Ovary (tissue), 3 donors: ENCODE measurements around the gene FXN.

Experiments
- EP300 ChIP-seq: sonication (generic); formaldehyde crosslinking; IDR thresholded peaks from one replicate; pipeline ENCODE4 v1.6.1; 2017; ENCODE audit warnings: antibody characterized with exemption
- TF ChIP-seq, protein P1 (sequence below), 3 donors: fragments of 450-650 bp in 2 of 3; fragments of 200-600 bp in 1 of 3; IDR thresholded peaks; one replicate each; pipeline versions ENCODE4 v1.5.1 to v1.8.0; 2016 to 2022; ENCODE audit warnings: antibody characterized with exemption in 3 of 3, mild to moderate bottlenecking in 1 of 3
- donor health status: DM: no; HTN: no; CAD: no.

DNA sequence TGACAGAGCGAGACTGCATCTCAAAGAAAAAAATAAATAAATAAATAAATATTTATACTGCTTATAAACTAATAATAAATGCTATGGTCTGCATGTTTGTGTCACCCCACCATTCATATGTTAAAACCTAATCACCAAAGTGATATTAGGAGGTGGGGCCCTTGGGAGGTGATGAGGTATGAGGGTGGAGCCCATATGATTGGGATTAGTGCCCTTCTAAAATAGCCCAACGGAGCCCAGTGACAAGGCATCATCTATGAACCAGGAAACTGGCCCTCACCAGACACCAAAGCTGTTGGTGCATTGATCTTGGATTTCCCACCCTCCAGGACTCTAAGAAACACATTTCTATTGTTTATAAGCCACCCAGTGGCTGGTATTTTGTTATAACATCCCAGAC is 5.1 kb downstream of the FXN start:
- TF ChIP-seq, protein P1, sequence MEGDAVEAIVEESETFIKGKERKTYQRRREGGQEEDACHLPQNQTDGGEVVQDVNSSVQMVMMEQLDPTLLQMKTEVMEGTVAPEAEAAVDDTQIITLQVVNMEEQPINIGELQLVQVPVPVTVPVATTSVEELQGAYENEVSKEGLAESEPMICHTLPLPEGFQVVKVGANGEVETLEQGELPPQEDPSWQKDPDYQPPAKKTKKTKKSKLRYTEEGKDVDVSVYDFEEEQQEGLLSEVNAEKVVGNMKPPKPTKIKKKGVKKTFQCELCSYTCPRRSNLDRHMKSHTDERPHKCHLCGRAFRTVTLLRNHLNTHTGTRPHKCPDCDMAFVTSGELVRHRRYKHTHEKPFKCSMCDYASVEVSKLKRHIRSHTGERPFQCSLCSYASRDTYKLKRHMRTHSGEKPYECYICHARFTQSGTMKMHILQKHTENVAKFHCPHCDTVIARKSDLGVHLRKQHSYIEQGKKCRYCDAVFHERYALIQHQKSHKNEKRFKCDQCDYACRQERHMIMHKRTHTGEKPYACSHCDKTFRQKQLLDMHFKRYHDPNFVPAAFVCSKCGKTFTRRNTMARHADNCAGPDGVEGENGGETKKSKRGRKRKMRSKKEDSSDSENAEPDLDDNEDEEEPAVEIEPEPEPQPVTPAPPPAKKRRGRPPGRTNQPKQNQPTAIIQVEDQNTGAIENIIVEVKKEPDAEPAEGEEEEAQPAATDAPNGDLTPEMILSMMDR (IDR thresholded peaks at IDR 0.05) = no peak
- no peak for TF ChIP-seq EP300
